HepG2 (cell line): Measurements from ENCODE around the gene ARMH3. TPM values are rescaled to one million over a fixed set of nuclear protein-coding genes. Genes with fewer than 3 reads are reported as not detected.

Experiments used
- FLYWCH1 ChIP-seq: sonication (generic); formaldehyde crosslinking; IDR thresholded peaks from 2 replicates; pipeline ENCODE4 v1.8.1; 2023; ENCODE audit warnings: mild to moderate bottlenecking, missing genetic modification reagents
- FOXC1 ChIP-seq: sonication (generic); formaldehyde crosslinking; IDR thresholded peaks from 2 replicates; pipeline ENCODE4 v1.8.0; 2022; ENCODE audit warnings: mild to moderate bottlenecking, missing genetic modification reagents, borderline replicate concordance
- FUBP1 ChIP-seq: sonication (generic); formaldehyde crosslinking; IDR thresholded peaks from 2 replicates; pipeline ENCODE4 v1.5.1; 2020; ENCODE audit warnings: missing genetic modification reagents, mild to moderate bottlenecking, borderline replicate concordance
- MEF2D ChIP-seq: sonication (generic); formaldehyde crosslinking; IDR thresholded peaks from 2 replicates; pipeline ENCODE4 v1.5.1; 2020; ENCODE audit warnings: mild to moderate bottlenecking, missing genetic modification reagents
- SMARCE1 ChIP-seq: fragments of 450-650 bp; IDR thresholded peaks from 2 replicates; pipeline ENCODE4 v1.6.1; 2017; ENCODE audit warnings: borderline replicate concordance
- SRSF9 ChIP-seq: fragments of 200-400 bp; formaldehyde crosslinking; IDR thresholded peaks from 2 replicates; pipeline ENCODE4 v1.6.1; 2018; ENCODE audit warnings: borderline replicate concordance, mild to moderate bottlenecking, low read depth, low read length; ENCODE audit not compliant: insufficient read depth, poor library complexity, severe bottlenecking
- TAF1 ChIP-seq: sonication (generic); formaldehyde crosslinking; IDR thresholded peaks from 2 replicates; pipeline ENCODE4 v1.4.0; 2020; ENCODE audit warnings: missing genetic modification reagents
- THAP9 ChIP-seq: sonication (generic); formaldehyde crosslinking; IDR thresholded peaks from 2 replicates; pipeline ENCODE4; 2020; ENCODE audit warnings: missing genetic modification reagents, mild to moderate bottlenecking, borderline replicate concordance
- TIGD3 ChIP-seq: sonication (generic); formaldehyde crosslinking; IDR thresholded peaks from 2 replicates; pipeline ENCODE4 v1.5.1; 2020; ENCODE audit warnings: mild to moderate bottlenecking, missing genetic modification reagents, borderline replicate concordance
- ZFYVE20 ChIP-seq: sonication (generic); formaldehyde crosslinking; IDR thresholded peaks from 2 replicates; pipeline ENCODE4 v1.8.0; 2023; ENCODE audit warnings: low read depth, mild to moderate bottlenecking, moderate library complexity, missing genetic modification reagents, borderline replicate concordance
- ZNF101 ChIP-seq: sonication (generic); formaldehyde crosslinking; IDR thresholded peaks from 2 replicates; pipeline ENCODE4 v1.4.0; 2020; ENCODE audit warnings: mild to moderate bottlenecking, low read depth, missing genetic modification reagents, borderline replicate concordance
- ZNF687 ChIP-seq: sonication (generic); formaldehyde crosslinking; IDR thresholded peaks from 2 replicates; pipeline ENCODE4 v1.5.1; 2020; ENCODE audit warnings: mild to moderate bottlenecking, missing genetic modification reagents, moderate library complexity
- ZNF7 ChIP-seq: IDR thresholded peaks from 2 replicates; pipeline ENCODE4 v1.6.1; 2016; ENCODE audit warnings: missing biosample characterization, missing genetic modification reagents
- polyA plus RNA-seq, 8 experiments: library from polyadenylated mRNA; depleted of rRNA in 3 of 8; stranded (reverse) in 7 of 8; unstranded in 1 of 8; fragments of >200 nt; fragmentation: Illumina TruSeq in 4 of 8; extraction: Trizol in 4 of 8; gene quantifications; 2 replicates each; pipeline versions ENCODE4 v1.2.1 to v1.2.3, GENCODE V29; 2011 to 2016; ENCODE audit warnings: low read depth in 4 of 8, missing spikeins in 1 of 8, mixed read lengths in 1 of 8; ENCODE audit not compliant: insufficient read depth in 1 of 8
- total RNA-seq, 5 experiments: library from RNA; depleted of rRNA; stranded (reverse); fragments of >200 nt; fragmentation: Illumina TruSeq; extraction: Trizol; gene quantifications; 2 replicates each; pipeline ENCODE4 v1.2.3, GENCODE V29; 2016; ENCODE audit warnings: low read depth in 1 of 5
- TF ChIP-seq, protein P1 (sequence below): sonication (generic); formaldehyde crosslinking; IDR thresholded peaks from 2 replicates; pipeline ENCODE4 v1.8.1; 2023; ENCODE audit warnings: mild to moderate bottlenecking, missing genetic modification reagents

Gene ARMH3
- total and polyA plus RNA-seq, 2 of the 13 experiments (the other 11 are each of a cell fraction or from before 2014, with no cell fraction given): 8.4 to 16.9 TPM

GRCh38 chr10:101818119-101818871 is 237.7 kb downstream of the ARMH3 start, which contains the start of gene OGA (continued):
- TF ChIP-seq, protein P1, sequence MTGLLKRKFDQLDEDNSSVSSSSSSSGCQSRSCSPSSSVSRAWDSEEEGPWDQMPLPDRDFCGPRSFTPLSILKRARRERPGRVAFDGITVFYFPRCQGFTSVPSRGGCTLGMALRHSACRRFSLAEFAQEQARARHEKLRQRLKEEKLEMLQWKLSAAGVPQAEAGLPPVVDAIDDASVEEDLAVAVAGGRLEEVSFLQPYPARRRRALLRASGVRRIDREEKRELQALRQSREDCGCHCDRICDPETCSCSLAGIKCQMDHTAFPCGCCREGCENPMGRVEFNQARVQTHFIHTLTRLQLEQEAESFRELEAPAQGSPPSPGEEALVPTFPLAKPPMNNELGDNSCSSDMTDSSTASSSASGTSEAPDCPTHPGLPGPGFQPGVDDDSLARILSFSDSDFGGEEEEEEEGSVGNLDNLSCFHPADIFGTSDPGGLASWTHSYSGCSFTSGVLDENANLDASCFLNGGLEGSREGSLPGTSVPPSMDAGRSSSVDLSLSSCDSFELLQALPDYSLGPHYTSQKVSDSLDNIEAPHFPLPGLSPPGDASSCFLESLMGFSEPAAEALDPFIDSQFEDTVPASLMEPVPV (CRISPR knock-in tag): no peak
- TF ChIP-seq FOXC1 (CRISPR knock-in tag): peak; percentile 76
- peak; percentile 72; the same call in 1 of the 2 replicates for TF ChIP-seq TIGD3
- TF ChIP-seq ZNF687: peak; percentile 66
- no peak for TF ChIP-seq FLYWCH1 (CRISPR knock-in tag)
- peak; percentile 94 for TF ChIP-seq TAF1
- 0 out of 2 replicates have a peak, but pooled peaks have one; percentile 43 for TF ChIP-seq THAP9 (CRISPR knock-in tag)
- no peak for TF ChIP-seq SRSF9
- no peak for TF ChIP-seq SMARCE1
- TF ChIP-seq ZNF7: no peak
- no peak for TF ChIP-seq ZFYVE20 (CRISPR knock-in tag)
- TF ChIP-seq ZNF101 (CRISPR knock-in tag): no peak
- peak; percentile 79; the same call in 1 of the 2 replicates for TF ChIP-seq MEF2D
- no peak for TF ChIP-seq FUBP1 (CRISPR knock-in tag)
